Rectal smooth muscle tissue (tissue), 1 donor: ENCODE data around the gene RPS6KB2.

ENCODE experiments used
- H3K27ac ChIP-seq: one replicate; pipeline ENCODE4 v1.7.0; 2013; ENCODE audit warnings: low read depth, low read length, inconsistent platforms
- H3K27me3 ChIP-seq: one replicate; pipeline ENCODE4 v1.7.0; 2013; ENCODE audit warnings: low read length; ENCODE audit not compliant: control insufficient read depth, insufficient read depth
- H3K36me3 ChIP-seq: one replicate; pipeline ENCODE4 v1.7.0; 2013; ENCODE audit warnings: low read length; ENCODE audit not compliant: control insufficient read depth, insufficient read depth
- H3K4me1 ChIP-seq: one replicate; pipeline ENCODE4 v1.7.0; 2013; ENCODE audit warnings: low read length; ENCODE audit not compliant: control insufficient read depth, insufficient read depth
- H3K4me3 ChIP-seq: one replicate; pipeline ENCODE4 v1.7.0; 2013; ENCODE audit warnings: low read length
- H3K9ac ChIP-seq: one replicate; pipeline ENCODE4 v1.7.0; 2013; ENCODE audit warnings: low read length

Gene RPS6KB2

DNA sequence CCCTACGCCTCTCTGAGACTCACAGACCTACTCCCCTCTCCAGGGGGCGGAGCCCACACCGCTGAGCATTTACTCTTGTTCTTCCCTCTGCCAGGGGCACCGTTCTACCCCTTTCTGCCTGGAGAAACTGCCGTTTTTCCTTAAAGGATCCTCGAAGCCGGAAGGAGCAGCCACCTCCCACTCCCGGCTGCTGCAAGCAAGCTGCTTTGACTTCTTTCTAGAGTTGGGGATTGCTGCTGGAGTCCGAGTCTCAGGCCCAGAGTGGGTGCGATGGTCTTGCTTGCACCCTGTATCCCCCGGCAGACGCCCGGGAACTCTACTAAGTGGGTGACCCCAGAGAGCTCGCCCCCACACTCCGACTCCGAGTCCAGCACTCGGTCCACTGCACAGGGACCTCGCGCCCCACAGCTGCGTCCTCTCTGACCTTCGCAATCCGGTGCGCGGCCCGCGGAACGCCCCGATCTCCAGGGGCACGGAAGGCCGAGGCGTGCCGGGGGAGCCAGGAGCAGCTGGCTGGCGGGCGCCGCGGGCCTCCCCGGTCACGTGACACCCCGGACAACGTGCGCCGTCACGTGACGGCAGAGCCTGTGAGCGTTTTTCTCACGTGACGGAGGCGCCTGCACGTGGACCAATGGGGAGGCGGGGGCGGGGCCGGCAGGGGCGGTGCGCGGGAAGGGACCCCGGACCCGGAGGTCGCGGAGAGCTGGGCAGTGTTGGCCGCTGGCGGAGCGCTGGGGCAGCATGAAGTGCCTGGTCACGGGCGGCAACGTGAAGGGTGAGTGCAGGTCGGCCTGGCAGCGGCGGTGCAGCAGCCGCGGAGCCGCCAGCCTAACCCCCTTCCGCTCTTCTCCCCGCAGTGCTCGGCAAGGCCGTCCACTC is 36.8 kb upstream of the RPS6KB2 start, which contains the start of gene RAD9A:
RAD9A (plus strand) TSS at position 683 of the 879 bp plus-strand sequence; CDS start at position 742, 59 bp downstream.
- H3K4me3 ChIP-seq: peak within 1 kb of the TSS; percentile 91
- no peaks in the 10 kb centered on the region for H3K36me3 ChIP-seq
- no peaks in the 10 kb centered on the region for H3K27me3 ChIP-seq
- peak within 1 kb of the TSS; percentile 62 for H3K9ac ChIP-seq
- peaks cover 9% of the 10 kb centered on the region for H3K4me1 ChIP-seq
- H3K27ac ChIP-seq: peak within 1 kb of the TSS; percentile 87

DNA sequence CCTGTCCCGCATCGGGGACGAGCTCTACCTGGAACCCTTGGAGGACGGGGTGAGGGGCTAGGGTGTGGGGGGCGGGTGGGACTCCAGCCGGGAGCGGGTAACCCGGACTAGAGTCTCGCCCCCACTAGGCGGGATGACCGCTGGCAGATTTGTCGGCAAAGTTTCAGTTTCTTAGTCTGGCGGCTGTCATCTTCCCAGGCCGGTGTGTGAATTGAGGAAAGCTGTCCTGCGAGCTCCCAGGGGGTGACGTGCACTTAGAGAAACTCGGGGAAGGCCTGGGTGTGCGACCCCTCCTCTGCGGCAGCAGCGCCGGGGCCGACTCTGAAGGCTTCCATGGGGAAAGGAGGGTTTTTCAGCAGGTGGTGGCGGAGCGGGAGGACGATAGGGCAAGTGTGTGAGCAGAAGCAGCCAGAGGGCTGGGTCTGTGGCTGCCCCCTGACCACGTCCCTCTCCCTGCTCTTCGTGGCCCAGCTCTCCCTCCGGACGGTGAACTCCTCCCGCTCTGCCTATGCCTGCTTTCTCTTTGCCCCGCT is 36.0 kb upstream of the RPS6KB2 start:
- Histone ChIP-seq H3K36me3 (no peaks in the 10 kb centered on the region), H3K27ac (peak overlapping the region; percentile 87), H3K9ac (peak overlapping the region; percentile 62), H3K4me1 (peaks cover 9% of the 10 kb centered on the region), H3K27me3 (no peaks in the 10 kb centered on the region), H3K4me3 (peak overlapping the region; percentile 91)

DNA sequence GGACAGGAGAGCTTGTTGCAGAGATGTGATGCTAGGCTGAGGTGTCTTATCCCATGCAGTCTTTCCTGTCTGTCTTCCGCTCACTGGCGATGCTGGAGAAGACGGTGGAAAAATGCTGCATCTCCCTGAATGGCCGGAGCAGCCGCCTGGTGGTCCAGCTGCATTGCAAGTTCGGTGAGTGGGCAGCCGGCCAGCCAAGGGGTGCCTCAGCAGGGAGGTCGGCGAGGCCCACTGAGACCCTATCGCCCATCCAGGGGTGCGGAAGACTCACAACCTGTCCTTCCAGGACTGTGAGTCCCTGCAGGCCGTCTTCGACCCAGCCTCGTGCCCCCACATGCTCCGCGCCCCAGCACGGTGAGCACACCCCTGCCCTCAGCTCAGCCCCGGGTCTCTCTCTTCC is 34.9 kb upstream of the RPS6KB2 start:
- Histone ChIP-seq H3K9ac (no peak overlapping the region), H3K4me3 (no peak overlapping the region), H3K27me3 (no peaks in the 10 kb centered on the region), H3K27ac (no peak overlapping the region), H3K36me3 (peaks cover 8% of the 10 kb centered on the region), H3K4me1 (peaks cover 9% of the 10 kb centered on the region)

DNA sequence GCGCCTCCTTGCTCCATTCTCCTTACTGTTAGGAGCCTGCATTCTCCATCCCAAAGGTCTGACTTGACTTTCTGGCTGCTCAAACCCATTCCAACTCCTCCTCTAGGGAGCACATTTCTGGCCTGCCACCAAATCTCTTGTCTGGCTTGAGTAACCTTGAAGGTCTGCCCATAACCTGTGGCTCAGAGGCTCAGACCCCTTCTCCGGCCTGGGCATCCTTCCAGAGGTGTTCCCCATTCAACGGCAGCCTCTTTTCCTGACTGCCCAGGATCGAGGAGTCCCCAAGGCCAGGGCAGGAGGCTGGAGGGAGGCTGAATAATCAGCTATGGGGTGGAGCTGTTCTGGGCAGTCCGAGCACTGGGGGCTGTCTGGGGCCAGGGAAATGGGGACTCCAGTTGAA is 34.3 kb upstream of the RPS6KB2 start:
- Histone ChIP-seq H3K36me3 (peaks cover 14% of the 10 kb centered on the region), H3K27ac (no peak overlapping the region), H3K4me1 (peaks cover 9% of the 10 kb centered on the region), H3K27me3 (no peaks in the 10 kb centered on the region), H3K4me3 (no peak overlapping the region), H3K9ac (no peak overlapping the region)

DNA sequence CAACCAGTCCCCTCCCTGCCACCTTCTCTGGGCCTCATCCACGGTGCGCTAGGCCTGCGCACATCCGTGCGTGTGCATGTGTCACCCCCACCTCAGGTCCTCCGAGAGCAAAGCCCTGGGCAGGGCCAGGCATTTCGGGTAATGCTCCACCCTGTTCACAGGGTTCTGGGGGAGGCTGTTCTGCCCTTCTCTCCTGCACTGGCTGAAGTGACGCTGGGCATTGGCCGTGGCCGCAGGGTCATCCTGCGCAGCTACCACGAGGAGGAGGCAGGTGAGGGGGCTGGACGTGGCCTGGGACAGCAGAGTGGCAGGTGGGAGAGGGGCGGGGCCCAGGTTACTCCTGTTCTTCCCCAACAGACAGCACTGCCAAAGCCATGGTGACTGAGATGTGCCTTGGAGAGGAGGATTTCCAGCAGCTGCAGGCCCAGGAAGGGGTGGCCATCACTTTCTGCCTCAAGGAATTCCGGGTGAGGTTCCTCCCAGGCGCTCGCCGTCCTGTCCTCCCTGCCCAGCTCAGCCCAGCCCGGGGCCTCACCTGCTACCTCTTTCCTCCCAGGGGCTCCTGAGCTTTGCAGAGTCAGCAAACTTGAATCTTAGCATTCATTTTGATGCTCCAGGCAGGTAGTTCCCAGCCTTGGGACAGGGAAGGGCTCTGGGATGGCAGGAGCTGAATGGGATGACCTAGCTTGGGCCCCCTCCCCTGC is 32.6 kb upstream of the RPS6KB2 start:
- H3K36me3 ChIP-seq: peaks cover 20% of the 10 kb centered on the region
- peaks cover 22% of the 10 kb centered on the region for H3K4me1 ChIP-seq
- H3K4me3 ChIP-seq: no peak overlapping the region
- no peaks in the 10 kb centered on the region for H3K27me3 ChIP-seq
- no peak overlapping the region for H3K9ac ChIP-seq
- H3K27ac ChIP-seq: no peak overlapping the region

DNA sequence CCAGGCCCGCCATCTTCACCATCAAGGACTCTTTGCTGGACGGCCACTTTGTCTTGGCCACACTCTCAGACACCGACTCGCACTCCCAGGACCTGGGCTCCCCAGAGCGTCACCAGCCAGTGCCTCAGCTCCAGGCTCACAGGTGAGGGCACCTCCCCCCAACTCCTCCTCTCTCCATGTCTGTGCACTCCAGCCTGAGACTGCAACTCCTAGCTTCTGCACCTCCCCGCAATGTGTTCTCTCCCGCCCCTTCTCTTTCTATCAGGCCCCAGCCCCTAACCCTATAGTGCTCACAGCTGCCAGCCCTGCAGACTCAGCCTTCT is 32.1 kb upstream of the RPS6KB2 start:
- H3K27me3 ChIP-seq: no peaks in the 10 kb centered on the region
- H3K27ac ChIP-seq: no peak overlapping the region
- H3K36me3 ChIP-seq: peaks cover 20% of the 10 kb centered on the region
- H3K4me1 ChIP-seq: peaks cover 18% of the 10 kb centered on the region
- H3K4me3 ChIP-seq: no peak overlapping the region
- H3K9ac ChIP-seq: no peak overlapping the region

DNA sequence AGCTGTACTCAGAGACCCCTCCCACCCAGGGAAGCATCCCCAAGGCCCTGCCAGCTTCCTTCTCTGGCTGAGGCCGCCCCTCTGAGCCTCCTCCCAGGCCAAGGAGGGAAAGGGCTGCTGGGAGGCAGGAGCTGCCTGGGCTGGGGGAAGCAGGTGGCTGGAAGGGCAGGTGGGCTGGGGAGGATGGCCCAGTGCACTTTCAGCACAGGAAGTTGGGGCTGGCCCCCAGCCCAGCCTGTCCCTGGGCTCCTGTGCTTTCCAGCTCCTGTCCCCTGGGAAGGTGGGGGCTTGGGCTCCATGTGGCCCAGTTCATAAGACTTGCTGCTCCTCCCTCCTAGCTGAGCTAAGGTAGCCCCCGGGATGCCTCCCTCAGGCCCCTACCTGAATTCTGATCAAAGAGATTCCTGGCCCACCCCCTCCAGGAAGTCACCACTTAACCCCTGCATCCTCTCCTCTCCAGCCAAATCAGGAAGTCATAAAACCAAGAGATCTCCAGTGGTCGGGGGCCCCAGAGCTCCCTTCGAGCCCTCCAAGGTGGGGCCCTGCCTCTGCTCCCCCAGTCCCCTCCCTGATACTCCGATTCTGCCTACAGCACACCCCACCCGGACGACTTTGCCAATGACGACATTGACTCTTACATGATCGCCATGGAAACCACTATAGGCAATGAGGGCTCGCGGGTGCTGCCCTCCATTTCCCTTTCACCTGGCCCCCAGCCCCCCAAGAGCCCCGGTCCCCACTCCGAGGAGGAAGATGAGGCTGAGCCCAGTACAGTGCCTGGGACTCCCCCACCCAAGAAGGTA is 31.5 kb upstream of the RPS6KB2 start:
- Histone ChIP-seq H3K4me3 (no peak overlapping the region), H3K27me3 (no peaks in the 10 kb centered on the region), H3K9ac (no peak overlapping the region), H3K36me3 (peaks cover 20% of the 10 kb centered on the region), H3K4me1 (peaks cover 18% of the 10 kb centered on the region), H3K27ac (no peak overlapping the region)

DNA sequence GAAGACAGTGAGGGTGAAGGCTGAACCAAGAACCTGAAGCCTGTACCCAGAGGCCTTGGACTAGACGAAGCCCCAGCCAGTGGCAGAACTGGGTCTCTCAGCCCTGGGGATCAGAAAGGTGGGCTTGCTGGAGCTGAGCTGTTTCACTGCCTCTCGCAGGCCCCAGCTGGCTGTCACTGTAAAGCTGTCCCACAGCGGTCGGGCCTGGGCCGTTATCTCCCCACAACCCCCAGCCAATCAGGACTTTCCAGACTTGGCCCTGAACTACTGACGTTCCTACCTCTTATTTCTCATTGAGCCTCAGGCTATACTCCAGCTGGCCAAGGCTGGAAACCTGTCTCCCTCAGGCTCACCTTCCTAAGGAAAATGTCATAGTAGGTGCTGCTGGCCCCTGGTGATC is 30.8 kb upstream of the RPS6KB2 start:
- no peak overlapping the region for H3K27ac ChIP-seq
- peaks cover 15% of the 10 kb centered on the region for H3K4me1 ChIP-seq
- H3K36me3 ChIP-seq: peaks cover 20% of the 10 kb centered on the region
- H3K4me3 ChIP-seq: no peak overlapping the region
- no peak overlapping the region for H3K9ac ChIP-seq
- no peaks in the 10 kb centered on the region for H3K27me3 ChIP-seq

DNA sequence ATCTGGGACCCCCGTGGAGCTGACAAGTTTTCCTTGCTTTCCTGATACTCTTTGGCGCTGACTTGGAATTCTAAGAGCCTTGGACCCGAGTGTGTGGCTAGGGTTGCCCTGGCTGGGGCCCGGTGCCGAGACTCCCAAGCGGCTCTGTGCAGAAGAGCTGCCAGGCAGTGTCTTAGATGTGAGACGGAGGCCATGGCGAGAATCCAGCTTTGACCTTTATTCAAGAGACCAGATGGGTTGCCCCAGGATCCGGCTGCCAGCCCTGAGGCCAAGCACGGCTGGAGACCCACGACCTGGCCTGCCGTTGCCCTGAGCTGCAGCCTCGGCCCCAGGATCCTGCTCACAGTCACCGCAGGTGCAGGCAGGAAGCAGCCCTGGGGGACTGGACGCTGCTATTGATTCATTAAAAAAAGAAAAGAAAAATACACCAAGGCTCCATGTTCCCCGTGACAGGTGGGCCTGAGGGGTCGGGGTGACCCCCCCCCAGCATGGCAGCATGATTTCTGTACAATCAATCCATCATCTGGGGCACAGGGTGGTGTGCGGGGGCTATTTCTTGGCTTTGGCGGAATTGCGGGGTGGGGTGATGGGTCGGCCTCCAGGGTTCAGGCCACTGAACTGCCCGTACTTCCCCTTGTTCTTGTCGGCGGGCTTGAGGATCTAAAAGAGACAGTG is 30.2 kb upstream of the RPS6KB2 start:
- Histone ChIP-seq H3K27ac (no peak overlapping the region), H3K36me3 (peaks cover 20% of the 10 kb centered on the region), H3K4me3 (no peak overlapping the region), H3K9ac (no peak overlapping the region), H3K27me3 (no peaks in the 10 kb centered on the region), H3K4me1 (peaks cover 13% of the 10 kb centered on the region)

DNA sequence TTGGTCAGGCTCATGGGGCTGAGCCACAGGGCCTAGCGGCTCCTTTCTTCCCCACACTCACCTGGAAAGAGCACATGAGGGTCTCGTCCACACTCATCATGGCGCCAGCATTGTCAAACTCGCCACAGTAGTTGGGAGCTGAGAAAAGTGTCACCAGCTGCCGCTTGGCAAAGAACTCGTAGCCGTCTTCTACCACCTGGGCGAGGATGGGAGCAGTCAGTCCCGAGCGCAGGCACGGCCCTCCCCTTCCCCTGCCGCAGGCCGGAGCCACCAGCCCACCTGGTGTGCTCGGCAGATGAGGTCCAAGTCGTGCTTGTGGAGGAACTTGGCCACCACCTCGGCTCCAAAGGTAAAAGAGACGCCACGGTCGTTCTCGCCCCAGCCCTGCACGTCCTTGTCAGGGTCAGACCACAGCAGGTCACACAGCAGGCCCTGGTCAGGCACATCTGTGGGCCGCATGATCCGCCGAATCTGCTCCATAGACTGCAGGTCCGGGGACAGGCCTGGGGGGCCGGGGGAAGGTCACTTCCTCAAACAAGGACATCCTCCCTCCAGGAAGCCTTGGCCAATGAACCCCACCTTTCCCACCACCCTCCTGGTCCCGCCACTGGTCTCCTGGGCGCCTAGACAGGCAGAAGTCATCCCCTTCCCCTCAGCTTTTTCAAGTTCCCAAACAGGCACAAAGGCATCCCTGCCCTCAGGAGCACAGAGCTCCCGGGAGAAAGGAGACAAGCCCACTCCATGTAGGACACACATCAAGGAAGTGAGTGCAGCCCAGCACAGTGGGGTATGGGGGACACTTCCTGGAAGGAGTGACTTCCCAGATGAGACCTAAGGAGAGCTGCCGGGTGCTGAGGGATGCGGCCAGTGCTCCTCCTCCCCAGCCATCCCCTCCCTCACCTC is 29.4 kb upstream of the RPS6KB2 start:
- H3K36me3 ChIP-seq: peaks cover 20% of the 10 kb centered on the region
- peaks cover 13% of the 10 kb centered on the region for H3K4me1 ChIP-seq
- H3K4me3 ChIP-seq: no peak overlapping the region
- H3K27me3 ChIP-seq: no peaks in the 10 kb centered on the region
- H3K27ac ChIP-seq: no peak overlapping the region
- no peak overlapping the region for H3K9ac ChIP-seq
